Prostate gland (tissue), 2 donors: ENCODE results near the gene FADS2.

Experiments
- CTCF ChIP-seq, 4 experiments: fragments of 200-600 bp in 2 of 4; fragments of 450-650 bp in 2 of 4; sonication (generic) in 2 of 4; IDR thresholded peaks; 1 replicate in 3 of 4; 2 replicates in 1 of 4; pipeline ENCODE4 v1.5.1; 2016 to 2019; ENCODE audit warnings: antibody characterized with exemption in 4 of 4, mild to moderate bottlenecking in 2 of 4, moderate library complexity in 2 of 4
- POLR2AphosphoS5 ChIP-seq: sonication (generic); formaldehyde crosslinking; IDR thresholded peaks from one replicate; pipeline ENCODE4 v1.6.1; 2017; ENCODE audit warnings: antibody characterized with exemption

- TF ChIP-seq CTCF (IDR thresholded peaks at IDR 0.05) (no peak), POLR2AphosphoS5 (no peak)
Measured at GRCh38 chr11:61911701-61912529, 83.8 kb downstream of the FADS2 start.
